GOT3 (cell line): Measurements from ENCODE around the gene SGO2.
"Not testable (repeated sequence)": the region's sequence is repeated elsewhere in the genome, so short reads cannot be mapped to it uniquely, and the experiment has no call there.

ENCODE experiments used
- DNase-seq: peaks from one replicate; lab custom pipeline; 2025; ENCODE audit warnings: mixed read lengths; lab: John Stamatoyannopoulos, UW

The SGO2 gene

DNA sequence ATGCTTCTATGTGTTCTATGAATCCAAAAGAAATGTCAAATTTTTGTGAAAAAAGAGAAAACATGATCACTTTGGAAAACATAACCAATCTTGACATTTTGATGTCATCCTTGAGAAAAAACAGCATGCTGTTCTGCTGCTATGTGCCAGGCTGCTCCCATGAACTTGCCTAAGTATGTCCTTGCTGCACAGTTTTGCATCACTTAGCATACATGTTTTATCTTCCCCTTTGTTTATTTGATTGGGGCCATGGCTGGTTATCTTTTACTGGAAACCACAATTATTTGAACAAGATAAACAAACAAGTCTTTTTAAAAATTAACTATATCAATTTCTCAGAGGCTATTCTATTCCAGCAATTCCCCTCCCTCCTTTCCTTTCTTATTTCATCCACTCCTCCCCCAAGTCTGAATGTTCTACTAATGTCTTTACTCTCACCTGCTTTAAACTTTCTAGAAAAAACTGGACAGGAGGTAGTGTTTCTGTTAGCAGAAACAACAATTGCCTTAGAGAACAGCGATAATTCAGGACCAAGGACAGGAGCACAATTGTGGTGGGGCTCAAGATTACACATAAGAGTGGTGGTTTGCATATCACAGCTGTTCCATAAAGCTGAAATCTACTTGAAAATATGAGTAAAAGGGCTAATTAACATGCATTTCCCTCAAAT lies 66.5 kb downstream of the SGO2 start:
- no peak for DNase-seq

GRCh38 chr2:200593905-200594304 lies 67.9 kb downstream of the SGO2 start:
- no peak for DNase-seq

GRCh38 chr2:200595913-200596312 lies 69.9 kb downstream of the SGO2 start:
- DNase-seq = no peak

GRCh38 chr2:200596774-200597570 lies 71.0 kb downstream of the SGO2 start:
- DNase-seq = no peak

GRCh38 chr2:200599206-200599605 lies 73.2 kb downstream of the SGO2 start:
- no peak for DNase-seq

- DNase-seq = no peak
Observed at GRCh38 chr2:200600549-200601225, 74.7 kb downstream of the SGO2 start.

DNA sequence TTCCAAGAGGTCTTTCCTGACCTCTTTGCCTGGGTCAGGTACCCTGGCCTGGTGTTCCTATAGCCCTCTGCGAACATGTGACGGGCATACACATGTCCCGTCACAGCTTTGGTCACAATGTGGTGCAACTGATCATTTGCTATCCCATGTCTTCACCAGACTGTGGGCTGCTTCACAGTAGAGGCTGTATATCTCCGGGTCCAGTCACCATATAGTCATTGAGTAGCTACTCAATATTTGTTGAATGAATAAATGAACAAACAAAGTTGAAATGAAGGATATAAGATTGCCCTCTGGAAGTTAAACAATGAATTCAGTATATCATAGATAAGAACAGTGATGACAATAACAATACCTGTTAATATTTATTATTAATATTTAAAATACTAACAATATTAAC lies 76.6 kb downstream of the SGO2 start:
- DNase-seq = no peak

DNA sequence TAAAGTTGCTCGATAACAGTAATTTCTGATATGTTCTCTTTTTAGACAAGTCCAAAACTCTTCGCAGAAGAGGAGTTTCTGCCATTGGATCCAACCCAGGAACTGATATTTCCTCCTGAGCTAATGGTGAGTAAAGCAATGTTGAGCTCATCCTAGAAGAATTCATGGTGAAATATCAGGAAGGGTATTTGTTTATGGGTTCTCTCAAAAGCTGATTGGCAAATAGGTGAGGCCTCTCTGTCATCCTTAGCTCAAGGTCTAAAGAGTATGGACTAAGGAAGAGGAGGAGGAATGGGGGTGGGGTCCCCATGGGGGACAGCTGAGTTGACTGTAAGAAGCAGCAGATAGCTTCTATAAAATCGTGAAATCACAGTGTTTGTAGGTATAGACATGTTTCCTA lies 78.0 kb downstream of the SGO2 start:
- DNase-seq = no peak

DNA sequence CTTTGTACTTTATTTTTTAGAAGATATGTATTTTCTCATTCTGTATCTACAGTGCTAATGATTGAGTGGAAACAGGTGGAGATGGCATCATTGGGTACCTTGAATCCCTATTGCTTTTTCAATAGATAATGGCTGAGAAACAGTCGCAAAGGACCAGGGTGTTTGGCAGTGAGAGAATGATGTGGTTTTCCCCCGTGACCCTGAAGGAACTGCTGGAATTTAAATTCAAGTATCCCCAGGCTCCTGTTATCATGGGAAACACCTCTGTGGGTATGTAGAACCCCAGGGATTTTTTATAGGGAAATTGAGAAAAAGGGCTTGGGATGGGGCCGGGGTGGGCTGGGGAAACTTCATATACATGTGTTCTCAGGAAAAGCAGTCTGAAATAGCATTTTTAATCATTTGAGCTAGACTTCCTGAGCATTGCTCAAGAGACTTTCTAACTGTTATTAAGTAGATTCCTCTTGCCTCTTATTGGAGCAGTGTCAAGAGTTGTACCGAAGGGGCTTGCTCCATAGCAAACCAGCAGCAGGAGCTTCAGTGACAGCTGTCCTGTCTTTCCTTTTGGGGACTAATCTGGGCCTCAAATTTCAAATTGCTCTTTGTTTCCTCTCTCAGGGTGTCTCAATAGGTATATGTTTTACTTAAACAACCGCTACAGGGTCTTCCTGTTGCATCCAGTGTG lies 78.7 kb downstream of the SGO2 start:
- DNase-seq = no peak

GRCh38 chr2:200608341-200609027 lies 82.5 kb downstream of the SGO2 start:
- DNase-seq = no peak

DNA sequence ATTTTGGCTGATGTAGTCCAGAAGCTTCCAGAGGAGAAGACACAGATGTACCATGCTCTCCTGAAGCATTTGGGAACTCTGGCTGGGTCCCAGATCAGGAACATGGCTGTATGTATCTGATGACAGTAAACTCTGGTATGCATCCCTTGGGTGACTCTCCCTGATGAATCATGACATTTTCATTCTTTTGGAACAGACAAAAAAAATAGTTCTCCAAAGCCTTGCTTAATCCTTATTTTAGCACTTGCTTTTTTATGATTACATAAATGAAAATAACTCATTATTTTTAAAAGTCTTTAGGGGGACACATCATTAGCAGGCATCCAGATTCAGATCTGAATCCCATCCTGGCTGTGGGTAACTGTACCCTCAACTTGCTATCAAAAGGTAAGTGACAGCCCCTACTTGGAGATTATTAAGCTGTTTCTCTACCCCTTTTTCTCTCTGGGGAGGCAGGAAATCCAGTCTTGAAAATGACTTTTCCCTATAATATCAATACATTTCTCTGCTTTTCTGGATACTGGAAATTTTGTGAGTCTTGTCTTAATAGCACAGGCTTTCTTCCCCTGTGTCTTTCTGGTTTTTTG lies 83.1 kb downstream of the SGO2 start:
- DNase-seq = peak; percentile 4

DNA sequence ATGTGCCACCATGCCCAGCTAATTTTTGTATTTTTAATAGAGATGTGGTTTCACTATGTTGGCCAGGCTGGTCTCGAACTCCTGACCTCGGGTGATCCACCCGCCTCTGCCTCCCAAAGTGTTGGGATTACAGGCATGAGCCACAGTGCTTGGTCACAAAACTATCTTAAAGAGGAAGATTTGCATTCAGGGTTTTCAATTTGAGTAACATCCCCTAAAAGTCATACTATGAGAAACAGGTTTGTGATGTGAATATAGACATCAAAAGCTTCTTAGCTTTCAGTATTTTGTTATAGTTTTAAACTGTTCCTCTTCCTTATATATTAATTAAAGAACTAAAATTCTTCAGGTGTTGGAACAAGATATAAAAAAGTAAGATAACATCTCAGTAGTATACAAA lies 84.2 kb downstream of the SGO2 start:
- not testable (repeated sequence) for DNase-seq

DNA sequence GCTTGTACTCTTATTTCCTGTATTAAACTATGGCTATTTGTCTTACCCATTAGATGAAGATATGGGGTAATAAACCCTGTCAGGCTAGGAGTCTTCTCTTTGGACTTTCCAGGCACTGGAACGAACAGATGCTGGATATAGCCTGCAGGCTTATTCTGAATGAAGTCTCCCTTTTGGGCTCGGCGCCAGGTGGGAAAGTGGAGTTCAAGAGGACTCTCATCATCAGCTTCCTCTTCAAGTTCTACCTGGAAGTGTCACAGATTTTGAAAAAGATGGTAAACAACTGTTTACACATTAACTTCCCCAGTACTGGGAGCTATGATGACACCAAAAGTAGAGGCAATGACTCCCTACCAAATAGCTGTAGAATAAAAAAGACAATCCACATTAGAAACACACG lies 87.7 kb downstream of the SGO2 start:
- no peak for DNase-seq

- no peak for DNase-seq
Observed at GRCh38 chr2:200614249-200614648, 88.2 kb downstream of the SGO2 start.

DNA sequence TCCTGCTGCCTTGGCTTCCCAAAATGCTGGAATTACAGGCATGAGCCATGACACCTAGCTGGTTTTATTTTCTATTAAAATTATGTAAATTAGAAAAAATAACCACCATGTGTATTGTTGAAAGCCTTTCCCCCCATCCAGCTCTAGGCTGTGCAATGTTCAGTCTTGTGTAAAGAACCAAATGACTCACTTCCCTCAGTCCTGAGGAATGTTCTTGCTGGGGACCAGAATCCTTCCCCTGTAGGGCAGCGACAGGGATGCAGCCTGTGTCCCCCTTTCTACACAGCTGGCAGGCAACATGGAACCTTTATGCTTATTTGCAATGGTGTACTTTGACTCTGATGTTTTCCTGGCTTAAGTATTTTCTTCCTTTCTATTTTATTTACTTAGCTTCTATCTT lies 89.2 kb downstream of the SGO2 start:
- DNase-seq = no peak

DNA sequence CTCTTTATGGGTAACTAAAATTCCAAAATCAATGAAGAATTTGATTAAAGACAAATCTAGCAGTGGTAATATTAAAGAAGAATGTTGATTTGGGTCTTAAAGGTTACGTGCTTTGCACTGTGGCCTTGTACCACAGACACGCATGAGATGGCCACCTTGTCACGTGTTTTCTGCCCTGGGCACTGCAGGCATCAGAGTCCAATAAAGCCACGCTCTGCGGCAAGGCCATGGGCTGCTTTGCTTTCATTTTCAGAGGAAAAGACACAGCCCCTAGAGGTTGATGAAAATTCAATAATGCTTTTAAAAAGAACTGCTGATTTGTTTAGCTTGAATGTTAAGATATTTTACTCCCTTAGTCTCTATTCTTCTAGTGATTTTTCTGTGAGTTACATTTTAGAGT lies 90.2 kb downstream of the SGO2 start:
- no peak for DNase-seq

GRCh38 chr2:200616656-200617055 lies 90.6 kb downstream of the SGO2 start:
- DNase-seq = no peak

DNA sequence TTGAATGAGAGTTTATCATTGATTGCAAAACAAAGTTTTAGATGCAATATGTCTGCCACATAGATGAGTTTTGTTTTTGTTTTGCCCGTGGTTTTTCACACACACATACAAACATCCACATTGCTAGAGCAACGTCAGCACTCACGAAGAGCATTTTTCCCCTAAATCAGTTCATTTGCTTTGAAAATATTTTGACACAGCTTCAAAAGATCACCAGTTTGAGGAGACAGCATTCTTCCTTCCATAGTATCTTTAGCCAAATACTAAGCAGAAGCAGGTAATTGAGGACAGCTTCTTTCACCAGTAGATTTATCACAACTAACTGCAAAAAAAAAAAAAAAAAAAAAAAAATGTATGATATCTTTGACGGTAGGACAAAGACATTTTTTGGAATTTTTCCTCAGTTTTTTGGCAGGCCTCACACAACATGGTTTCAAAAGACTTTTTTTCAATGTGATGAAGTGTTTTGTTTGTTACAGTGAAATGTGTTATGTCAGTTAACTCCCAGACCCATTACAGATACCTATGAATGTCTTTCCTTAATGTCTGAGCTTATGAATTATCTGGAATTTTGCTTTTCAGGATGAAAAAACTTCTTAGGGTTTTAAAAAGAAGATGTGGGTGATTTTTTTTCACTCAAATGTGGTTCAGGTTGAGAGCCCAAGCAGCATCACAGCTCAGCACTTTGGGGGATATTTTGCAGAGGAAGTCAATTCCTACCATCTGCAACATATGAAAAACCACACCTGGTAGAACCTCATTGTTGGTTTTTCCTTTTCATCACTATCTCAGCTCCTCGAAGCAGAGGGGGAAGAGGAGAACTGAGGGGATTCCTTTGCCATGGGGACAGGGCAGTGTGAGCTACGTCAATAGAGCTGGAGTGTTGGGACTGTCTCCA lies 91.4 kb downstream of the SGO2 start:
- DNase-seq = no peak

DNA sequence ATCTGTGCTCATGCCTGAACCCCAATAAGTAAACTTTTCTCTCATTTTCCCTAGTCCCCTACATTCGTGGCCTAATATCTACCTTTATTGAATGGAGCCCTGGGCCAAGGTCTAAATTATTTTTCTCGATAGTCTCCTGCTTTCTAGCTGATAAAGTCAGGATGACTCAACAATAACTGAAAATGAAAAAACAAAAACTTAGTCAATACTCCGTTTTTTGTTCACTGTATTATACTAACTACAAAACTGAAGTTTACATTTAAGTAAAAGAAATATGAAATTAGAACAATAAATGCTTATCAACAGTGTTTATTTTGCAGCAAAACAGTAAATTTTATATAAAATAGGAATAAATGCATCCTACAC lies 92.0 kb downstream of the SGO2 start:
- no peak for DNase-seq

DNA sequence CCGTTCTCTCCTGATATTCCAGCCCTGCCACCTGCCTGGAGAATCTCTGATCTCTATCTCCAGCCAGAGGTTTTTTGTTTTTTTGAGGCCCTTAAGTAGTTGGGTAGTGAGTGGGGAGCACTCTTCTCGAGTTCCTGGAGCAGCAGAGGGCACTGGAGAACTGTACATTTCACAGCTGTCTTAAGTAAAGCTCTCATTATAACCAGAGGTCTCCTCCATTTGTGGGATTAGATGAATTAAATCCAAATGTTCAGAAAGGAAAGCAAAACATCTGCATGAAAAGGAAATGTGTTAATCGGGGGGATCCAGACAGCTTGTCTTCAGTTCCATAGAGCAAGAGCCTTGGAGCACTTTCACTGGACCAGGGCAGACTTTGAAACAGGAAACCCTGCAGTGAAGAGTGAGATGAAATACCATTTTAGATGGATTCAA lies 92.6 kb downstream of the SGO2 start:
- DNase-seq = no peak

GRCh38 chr2:200619279-200619678 lies 93.3 kb downstream of the SGO2 start:
- DNase-seq = no peak
